Measurements from ENCODE around the gene SORCS2. TPM values are rescaled to one million over a fixed set of nuclear protein-coding genes. Genes with fewer than 3 reads are reported as not detected.

The SORCS2 gene
- total RNA-seq, 1 donor from 2014 or later, result not detected

- TF ChIP-seq, protein P1, sequence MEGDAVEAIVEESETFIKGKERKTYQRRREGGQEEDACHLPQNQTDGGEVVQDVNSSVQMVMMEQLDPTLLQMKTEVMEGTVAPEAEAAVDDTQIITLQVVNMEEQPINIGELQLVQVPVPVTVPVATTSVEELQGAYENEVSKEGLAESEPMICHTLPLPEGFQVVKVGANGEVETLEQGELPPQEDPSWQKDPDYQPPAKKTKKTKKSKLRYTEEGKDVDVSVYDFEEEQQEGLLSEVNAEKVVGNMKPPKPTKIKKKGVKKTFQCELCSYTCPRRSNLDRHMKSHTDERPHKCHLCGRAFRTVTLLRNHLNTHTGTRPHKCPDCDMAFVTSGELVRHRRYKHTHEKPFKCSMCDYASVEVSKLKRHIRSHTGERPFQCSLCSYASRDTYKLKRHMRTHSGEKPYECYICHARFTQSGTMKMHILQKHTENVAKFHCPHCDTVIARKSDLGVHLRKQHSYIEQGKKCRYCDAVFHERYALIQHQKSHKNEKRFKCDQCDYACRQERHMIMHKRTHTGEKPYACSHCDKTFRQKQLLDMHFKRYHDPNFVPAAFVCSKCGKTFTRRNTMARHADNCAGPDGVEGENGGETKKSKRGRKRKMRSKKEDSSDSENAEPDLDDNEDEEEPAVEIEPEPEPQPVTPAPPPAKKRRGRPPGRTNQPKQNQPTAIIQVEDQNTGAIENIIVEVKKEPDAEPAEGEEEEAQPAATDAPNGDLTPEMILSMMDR (IDR thresholded peaks at IDR 0.05), result no peak
- ChIA-PET POLR2A (no interaction called here), CTCF (no interaction called here)
- peaks cover 25% of the 10 kb centered on the region for H3K27me3 Mint-ChIP-seq
- no peak overlapping the region for H3K4me3 Mint-ChIP-seq
- ATAC-seq (ENCODE audit: low read depth) (no peak), DNase-seq (no peak)
- intact Hi-C loops (cut with micrococcal nuclease), result no loop called here
- no peaks in the 10 kb centered on the region for H3K36me3 Mint-ChIP-seq (ENCODE audit: low read depth)
- no peaks in the 10 kb centered on the region for H3K4me1 Mint-ChIP-seq
- H3K9me3 Mint-ChIP-seq, result no peaks in the 10 kb centered on the region
- no peak overlapping the region for H3K27ac Mint-ChIP-seq
These were observed 6.8 kb upstream of the SORCS2 start for GRCh38 chr4:7185487-7186030.

DNA sequence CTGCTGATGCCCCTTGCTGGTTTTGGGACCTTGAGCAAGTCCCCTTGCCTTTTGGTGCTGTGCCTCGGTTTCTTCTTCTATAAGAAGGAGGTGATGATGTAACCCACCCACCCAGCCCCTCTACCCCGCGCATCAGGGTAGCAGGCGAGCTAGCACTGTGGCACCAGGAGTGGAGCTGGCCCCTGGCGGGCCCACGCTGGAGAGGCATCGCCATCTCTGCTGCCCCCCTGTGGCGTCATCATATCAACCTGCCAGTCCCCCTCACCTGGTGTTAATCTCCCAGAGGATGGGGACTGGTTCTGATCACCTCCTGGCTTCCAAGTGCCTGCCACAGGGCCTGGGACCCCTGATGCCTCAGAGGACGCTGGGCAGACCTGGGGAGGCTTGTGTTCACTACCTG is 6.3 kb upstream of the SORCS2 start:
- intact Hi-C loops (cut with micrococcal nuclease), result no loop called here
- Mint-ChIP-seq H3K9me3 (no peaks in the 10 kb centered on the region), H3K36me3 (ENCODE audit: low read depth) (no peaks in the 10 kb centered on the region), H3K27me3 (peaks cover 25% of the 10 kb centered on the region), H3K27ac (no peak overlapping the region), H3K4me1 (no peaks in the 10 kb centered on the region), H3K4me3 (no peak overlapping the region)
- no peak for ATAC-seq (ENCODE audit: low read depth)
- TF ChIP-seq, protein P1 (IDR thresholded peaks at IDR 0.05), result no peak
- ChIA-PET CTCF (no interaction called here), POLR2A (no interaction called here)
- no peak for DNase-seq

DNA sequence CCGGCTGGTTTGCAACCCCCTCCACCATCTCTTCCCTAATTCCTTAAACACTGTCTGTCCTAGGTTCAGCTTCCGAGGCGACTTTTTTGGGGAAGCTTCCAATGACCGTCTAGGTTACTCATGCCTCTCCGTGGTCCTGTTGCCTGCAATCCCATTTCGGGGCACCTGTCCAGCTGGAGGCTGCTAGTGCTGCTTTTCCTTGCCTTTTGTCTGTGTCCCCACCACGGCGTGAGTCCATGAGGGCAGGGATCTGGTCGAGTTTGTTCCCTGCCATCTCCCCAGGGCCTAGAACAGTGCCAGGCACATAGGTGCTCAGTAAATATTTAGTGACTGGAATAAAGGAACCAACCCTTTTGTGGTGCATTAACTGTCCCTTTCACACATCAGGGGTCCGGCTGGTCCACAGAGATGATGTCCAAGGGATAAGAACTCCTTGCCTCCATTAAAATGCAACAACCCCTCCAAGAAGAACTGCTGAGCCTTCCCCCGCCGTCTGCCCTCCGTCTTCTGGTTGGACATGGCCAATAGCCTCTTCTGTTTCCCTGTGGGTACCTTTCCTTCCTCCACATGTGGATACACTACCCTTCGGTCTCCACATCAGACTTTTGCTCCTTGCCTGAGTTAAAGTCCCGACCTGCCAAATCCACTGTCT is 5.7 kb upstream of the SORCS2 start:
- Mint-ChIP-seq H3K4me3 (no peak overlapping the region), H3K27ac (no peak overlapping the region), H3K27me3 (peaks cover 25% of the 10 kb centered on the region), H3K36me3 (ENCODE audit: low read depth) (no peaks in the 10 kb centered on the region), H3K4me1 (no peaks in the 10 kb centered on the region), H3K9me3 (no peaks in the 10 kb centered on the region)
- ATAC-seq (ENCODE audit: low read depth) (no peak), DNase-seq (no peak)
- CTCF ChIA-PET, result no interaction called here
- intact Hi-C loops (cut with micrococcal nuclease), result no loop called here
- POLR2A ChIA-PET, result no interaction called here
- TF ChIP-seq, protein P1 (IDR thresholded peaks at IDR 0.05), result no peak

GRCh38 chr4:7187168-7187535 is 5.2 kb upstream of the SORCS2 start:
- CTCF ChIA-PET, result no interaction called here
- TF ChIP-seq, protein P1 (IDR thresholded peaks at IDR 0.05), result no peak
- Mint-ChIP-seq H3K27me3 (peaks cover 28% of the 10 kb centered on the region), H3K27ac (no peak overlapping the region), H3K4me1 (peaks cover 1% of the 10 kb centered on the region), H3K9me3 (no peaks in the 10 kb centered on the region), H3K4me3 (no peak overlapping the region), H3K36me3 (ENCODE audit: low read depth) (no peaks in the 10 kb centered on the region)
- intact Hi-C loops (cut with micrococcal nuclease), result no loop called here
- POLR2A ChIA-PET, result no interaction called here
- no peak for DNase-seq
- no peak for ATAC-seq (ENCODE audit: low read depth)

DNA sequence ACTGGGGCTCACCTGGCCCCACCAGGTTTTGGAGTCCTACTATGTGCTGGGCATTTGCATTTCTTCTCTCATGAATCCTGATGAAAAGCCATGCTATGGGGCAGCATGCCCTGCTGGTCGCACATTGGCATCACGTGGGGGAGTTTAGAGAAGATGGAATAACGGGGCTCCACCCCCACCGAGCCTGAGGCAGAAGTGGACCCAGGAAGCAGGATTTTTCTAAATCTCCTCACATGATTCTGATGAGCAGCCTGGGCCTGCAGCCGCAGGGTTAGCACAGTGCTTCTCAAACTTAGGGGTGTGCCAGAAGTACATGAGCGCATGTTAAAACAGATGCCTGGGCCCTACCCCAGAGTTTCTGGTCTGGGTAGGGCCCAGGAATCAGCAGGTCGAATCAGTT is 4.6 kb upstream of the SORCS2 start:
- ChIA-PET POLR2A (no interaction called here), CTCF (no interaction called here)

More for the DNA sequence above, 4.6 kb upstream of the SORCS2 start:
- ATAC-seq (ENCODE audit: low read depth), result no peak
- H3K4me1 Mint-ChIP-seq, result peaks cover 1% of the 10 kb centered on the region
- no peaks in the 10 kb centered on the region for H3K9me3 Mint-ChIP-seq
- no peaks in the 10 kb centered on the region for H3K36me3 Mint-ChIP-seq (ENCODE audit: low read depth)
- no peak overlapping the region for H3K27ac Mint-ChIP-seq
- no peak for DNase-seq
- intact Hi-C loops (cut with micrococcal nuclease), result no loop called here
- H3K4me3 Mint-ChIP-seq, result no peak overlapping the region
- peaks cover 28% of the 10 kb centered on the region for H3K27me3 Mint-ChIP-seq
- TF ChIP-seq, protein P1 (IDR thresholded peaks at IDR 0.05), result no peak

Data from activated B cell treated with CpG ODN at 0.5 μM for 24 hours (primary cell).